K562 (cell line): ENCODE data around the gene FRMD4A. TPM values are rescaled to one million over a fixed set of nuclear protein-coding genes. Genes with fewer than 3 reads are reported as not detected.

Source experiments
- ATAC-seq: fragments of 200-7000 bp; cut with Tn5 transposase; 3 replicates; pipeline ENCODE4 v1.9.1; 2020; ENCODE audit warnings: moderate library complexity
- BruUV-seq: library from RNA; stranded (reverse); fragments of 400-500 nt; replicated peaks from 2 replicates; lab custom pipeline; 2021; lab: Mats Ljungman, UMichigan
- CTCF ChIA-PET: fragments of 300-600 bp; formaldehyde crosslinking; extraction: SDS; loops from one replicate; lab custom pipeline; 2021; ENCODE audit warnings: low intra/inter-chr PET ratio; lab: Yijun Ruan, JAX
- POLR2A ChIA-PET: fragments of 300-600, 350-650 bp; sonication (Branson Sonifier 250); formaldehyde crosslinking; extraction: SDS; loops from one replicate; lab custom pipeline; 2021; ENCODE audit warnings: antibody characterized with exemption, inconsistent platforms; lab: Yijun Ruan, JAX
- DNase-seq, 4 experiments: peaks; one replicate each; pipeline versions ENCODE4 v3.0.0 to v3.0.0-alpha.2; 2011 to 2018; ENCODE audit warnings: low spot score in 3 of 4, mixed read lengths in 3 of 4; ENCODE audit errors: extremely low read depth in 1 of 4
- FAIRE-seq: peaks from 2 replicates; lab custom pipeline; 2011; peaks lifted over from hg19 to GRCh38; lab: Jason Lieb, UNC
- H2AFZ ChIP-seq: 2 replicates; pipeline ENCODE4 v1.6.0; 2011; ENCODE audit warnings: low read depth, low read length, control low read depth, inconsistent platforms
- H3K27ac ChIP-seq: fragments of 200-600 bp; 3 replicates; pipeline ENCODE4 v1.8.0; 2011; ENCODE audit warnings: low read depth, mild to moderate bottlenecking, control low read depth, inconsistent platforms, low read length, moderate library complexity, mixed read lengths; ENCODE audit errors: extremely low read depth
- H3K27me3 ChIP-seq, 2 experiments: fragments of 300-600 bp in 1 of 2; 2 replicates in 1 of 2; 3 replicates in 1 of 2; pipeline versions ENCODE4 v1.6.0 to v1.8.0; 2011; ENCODE audit warnings: inconsistent platforms in 2 of 2, low read length in 2 of 2, mild to moderate bottlenecking in 1 of 2, mixed read lengths in 1 of 2, moderate library complexity in 1 of 2; ENCODE audit not compliant: control insufficient read depth in 2 of 2, insufficient read depth in 2 of 2
- H3K36me3 ChIP-seq: fragments of 300-600 bp; 3 replicates; pipeline ENCODE4 v1.8.0; 2011; ENCODE audit warnings: mild to moderate bottlenecking, low read length, inconsistent platforms; ENCODE audit not compliant: control insufficient read depth, insufficient read depth
- H3K4me1 ChIP-seq, 2 experiments: fragments of 200-600 bp in 1 of 2; replicated peaks in 1 of 2; 2 replicates in 1 of 2; 3 replicates in 1 of 2; pipeline versions ENCODE4 v1.5.1 to v1.8.0; 2011; ENCODE audit warnings: inconsistent platforms in 2 of 2, low read length in 2 of 2, mild to moderate bottlenecking in 1 of 2, mixed read lengths in 1 of 2, moderate library complexity in 1 of 2; ENCODE audit not compliant: control insufficient read depth in 2 of 2, insufficient read depth in 2 of 2
- H3K4me2 ChIP-seq: 2 replicates; pipeline ENCODE4 v1.6.1; 2011; ENCODE audit warnings: low read length, control low read depth, inconsistent platforms, mixed read lengths; ENCODE audit not compliant: insufficient read depth
- H3K4me3 ChIP-seq: fragments of 200-600 bp; sonication (generic), shearing (Covaris generic); 2 replicates; pipeline ENCODE4 v1.5.1; 2016; ENCODE audit warnings: control low read depth, inconsistent platforms
- H3K79me2 ChIP-seq: fragments of 200-600 bp; 3 replicates; pipeline ENCODE4 v1.8.0; 2011; ENCODE audit warnings: low read length, inconsistent platforms; ENCODE audit not compliant: control insufficient read depth, insufficient read depth
- H3K9ac ChIP-seq, 2 experiments: 2 replicates each; pipeline versions ENCODE4 v1.6.0 to v1.6.1; 2011; ENCODE audit warnings: low read depth in 2 of 2, low read length in 2 of 2, control low read depth in 1 of 2, inconsistent platforms in 1 of 2, mild to moderate bottlenecking in 1 of 2, mixed read lengths in 1 of 2; ENCODE audit not compliant: insufficient read depth in 1 of 2
- H3K9me1 ChIP-seq: one replicate; pipeline ENCODE4 v1.6.0; 2011; ENCODE audit warnings: inconsistent platforms, mild to moderate bottlenecking, low read length, moderate library complexity; ENCODE audit not compliant: control insufficient read depth, insufficient read depth
- H3K9me3 ChIP-seq: replicated peaks from 2 replicates; pipeline ENCODE4 v1.5.1; 2011; ENCODE audit warnings: low read depth, low read length, inconsistent platforms; ENCODE audit not compliant: control insufficient read depth, insufficient read depth
- H4K20me1 ChIP-seq: replicated peaks from 2 replicates; pipeline ENCODE4 v1.6.1; 2011; ENCODE audit warnings: low read length, inconsistent platforms, mixed read lengths; ENCODE audit not compliant: control insufficient read depth, insufficient read depth
- CEBPB ChIP-seq: fragments of 450-650 bp; IDR thresholded peaks from 2 replicates; pipeline ENCODE4 v1.6.1; 2016; ENCODE audit warnings: missing genetic modification characterization, missing compliant biosample characterization
- HMG20B ChIP-seq: fragments of 250-450 bp; sonication (Bioruptor Pico); IDR thresholded peaks from 2 replicates; pipeline ENCODE4 v1.5.0; 2021; ENCODE audit warnings: mild to moderate bottlenecking
- MTA2 ChIP-seq: fragments of 450-650 bp; IDR thresholded peaks from 2 replicates; pipeline ENCODE4 v1.6.1; 2016; ENCODE audit warnings: low read depth
- PML ChIP-seq: IDR thresholded peaks from 2 replicates; pipeline ENCODE4 v1.6.1; 2012; ENCODE audit warnings: low read length, inconsistent platforms
- ZC3H4 ChIP-seq: sonication (generic); formaldehyde crosslinking; IDR thresholded peaks from 2 replicates; pipeline ENCODE4 v1.9.0; 2021; ENCODE audit warnings: missing genetic modification reagents, borderline replicate concordance
- ZNF124 ChIP-seq: sonication (generic); formaldehyde crosslinking; IDR thresholded peaks from 2 replicates; pipeline ENCODE4 v1.8.1; 2022; ENCODE audit warnings: missing genetic modification reagents
- ZNF780A ChIP-seq: fragments of 250-450 bp; sonication (Bioruptor Pico); IDR thresholded peaks from 2 replicates; pipeline ENCODE4 v1.5.0; 2021; ENCODE audit warnings: mild to moderate bottlenecking
- WGBS: fragments of 100-300 bp; shearing (Covaris generic); methylation state at CpG from one replicate; pipeline ENCODE4 v1.1.6; 2016; ENCODE audit warnings: low coverage, mixed read lengths; ENCODE audit not compliant: insufficient coverage; ENCODE audit errors: missing lambda C conversion rate; 5-methylcytosine and 5-hydroxymethylcytosine counted together
- in situ Hi-C: fragments of 300-500 bp; cut with MboI; formaldehyde crosslinking; loops from 4 replicates; pipeline ENCODE4 v1.15.0; 2018; ENCODE audit warnings: inconsistent platforms, mixed read lengths
- intact Hi-C: fragments of 100-400 bp; cut with micrococcal nuclease; formaldehyde crosslinking; loops from 2 replicates; pipeline ENCODE4 v1.14.2; 2022
- polyA plus RNA-seq, 8 experiments: library from polyadenylated mRNA; depleted of rRNA in 4 of 8; stranded (reverse) in 5 of 8; unstranded in 3 of 8; fragments of >200 nt; fragmentation: Nextera tagmentation in 2 of 8; fragmentation: Illumina TruSeq in 1 of 8; extraction: Ambion mirVana in 2 of 8; extraction: Trizol in 1 of 8; gene quantifications; 2 replicates each; pipeline versions ENCODE4 v1.2.1 to v1.2.3, GENCODE V29; 2011 to 2014; ENCODE audit warnings: inconsistent platforms in 1 of 8, missing spikeins in 1 of 8
- total RNA-seq, 7 experiments: library from RNA; depleted of rRNA in 6 of 7; stranded (reverse); fragments of >200 nt in 6 of 7; fragmentation: Illumina TruSeq in 2 of 7; extraction: Trizol in 2 of 7; gene quantifications; 2 replicates each; pipeline versions ENCODE4 v1.2.1 to v1.2.3, GENCODE V29; 2011 to 2021; ENCODE audit warnings: low replicate concordance in 1 of 7

The FRMD4A gene
- total and polyA plus RNA-seq, 9 of the 15 experiments (the other 6 are each of a cell fraction or from before 2014, with no cell fraction given) = 0.80 to 5.2 (median 3.0) TPM

- BruUV-seq = no TSS peak
- Histone ChIP-seq H3K9me3 (no peaks in the 10 kb centered on the region), H3K9me1 (peaks cover 4% of the 10 kb centered on the region), H3K27me3 (no peaks in the 10 kb centered on the region), H3K9ac (no peak overlapping the region), H3K79me2 (no peaks in the 10 kb centered on the region), H2AFZ (no peak overlapping the region), H3K4me1 (no peaks in the 10 kb centered on the region), H3K4me3 (no peak overlapping the region), H3K36me3 (0 out of 3 replicates have a peak, but pooled peaks cover 5% of the 10 kb centered on the region), H4K20me1 (no peaks in the 10 kb centered on the region), H3K4me2 (no peak overlapping the region), H3K27ac (no peak overlapping the region)
- CTCF ChIA-PET = no interaction called here
- intact Hi-C loops = no loop called here
- no peak for TF ChIP-seq MTA2
- no peak for TF ChIP-seq ZNF124 (CRISPR knock-in tag)
- TF ChIP-seq HMG20B (CRISPR knock-in tag) = no peak
- TF ChIP-seq ZNF780A (CRISPR knock-in tag) = no peak
- TF ChIP-seq CEBPB (tag) = no peak
- POLR2A ChIA-PET = no interaction called here
- in situ Hi-C loops = loop anchor here (5.0 kb wide), 1 partner anchor 115 kb away; no protein-coding TSS in a partner anchor
- DNase-seq = no peak
- FAIRE-seq = no peak
- no peak for ATAC-seq
- 44% methylated on average over 5 of the region's 5 CpGs for WGBS
Observed at GRCh38 chr10:13651969-13652720, 678.6 kb downstream of the FRMD4A start.

- Histone ChIP-seq H3K27ac (no peak overlapping the region), H3K9ac (no peak overlapping the region), H3K9me1 (peaks cover 4% of the 10 kb centered on the region), H4K20me1 (no peaks in the 10 kb centered on the region), H3K9me3 (no peaks in the 10 kb centered on the region), H3K27me3 (no peaks in the 10 kb centered on the region), H3K79me2 (no peaks in the 10 kb centered on the region), H2AFZ (no peak overlapping the region), H3K4me1 (no peaks in the 10 kb centered on the region), H3K36me3 (0 out of 3 replicates have a peak, but pooled peaks cover 5% of the 10 kb centered on the region), H3K4me2 (no peak overlapping the region), H3K4me3 (no peak overlapping the region)
- WGBS = 27% methylated on average over 5 of the region's 5 CpGs
- ChIA-PET CTCF (interaction anchor here (0.5 kb wide), 1 partner anchor 14 kb away, joined by 4 read pairs; no protein-coding TSS in a partner anchor), POLR2A (no interaction called here)
- FAIRE-seq (no peak), DNase-seq (no peak), ATAC-seq (no peak)
- in situ Hi-C loops = loop anchor here (5.0 kb wide), 1 partner anchor 116 kb away; no protein-coding TSS in a partner anchor
- BruUV-seq = no TSS peak
- intact Hi-C loops = no loop called here
- TF ChIP-seq ZC3H4 (CRISPR knock-in tag) (no peak), PML (no peak)
Observed at GRCh38 chr10:13650961-13651360, 679.8 kb downstream of the FRMD4A start.
